ENCODE results near the gene RYR1. TPM values are rescaled to one million over a fixed set of nuclear protein-coding genes. Genes with fewer than 3 reads are reported as not detected.

Gene RYR1
- total RNA-seq, 1 donor from 2014 or later: 0.32 TPM

DNA sequence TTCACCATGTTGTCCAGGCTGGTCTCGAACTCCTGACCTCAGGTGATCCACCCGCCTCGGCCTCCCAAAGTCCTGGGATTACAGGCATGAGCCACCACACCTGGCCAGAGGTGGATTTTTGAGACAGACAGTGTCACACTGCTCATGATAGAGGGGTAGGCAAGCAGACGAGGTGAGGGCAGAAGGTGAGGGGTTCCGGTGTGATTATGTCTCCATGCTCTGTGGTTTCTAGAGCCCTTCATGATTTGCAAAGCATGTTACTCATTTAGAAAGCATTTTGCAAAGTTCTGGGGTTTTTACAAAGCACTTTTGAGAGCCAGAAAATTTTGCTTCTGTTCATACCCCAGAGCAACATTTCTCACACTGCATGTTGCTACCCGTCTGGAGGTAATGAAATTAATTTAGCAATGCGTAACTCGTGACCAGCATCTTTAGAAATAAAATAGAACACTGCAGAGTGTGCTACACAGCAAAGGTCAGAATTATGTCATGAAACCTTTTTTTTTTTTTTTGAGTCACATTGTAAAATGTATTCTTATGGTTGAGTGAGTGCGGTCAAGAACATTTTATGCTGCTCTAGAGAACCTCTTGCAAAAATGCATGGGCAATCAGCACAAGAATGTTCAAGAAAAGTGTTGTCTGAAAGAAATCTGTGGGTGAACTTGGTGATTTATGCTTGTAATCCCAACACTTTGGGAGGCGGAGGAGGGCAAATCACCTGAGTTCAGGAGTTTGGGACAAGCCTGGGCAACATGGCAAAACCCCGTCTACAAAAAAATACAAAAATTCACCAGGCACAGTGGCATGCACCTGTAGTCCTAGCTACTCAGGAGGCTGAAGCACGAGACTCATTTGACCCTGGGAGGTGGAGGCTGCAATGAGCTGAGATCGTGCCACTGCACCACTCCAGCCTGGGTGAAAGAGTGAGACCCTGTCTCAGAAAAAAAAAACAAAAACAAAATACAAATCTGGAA is 126.2 kb downstream of the RYR1 start:
- Histone ChIP-seq H3K27ac (ENCODE audit: low read depth, low read length) (no peak overlapping the region), H3K9ac (ENCODE audit: low read length) (no peak overlapping the region), H3K4me3 (ENCODE audit: insufficient read depth, low read depth, low read length) (no peak overlapping the region), H3K27me3 (ENCODE audit: insufficient read depth, low read length) (peaks cover 3% of the 10 kb centered on the region), H2AFZ (ENCODE audit: low read depth, low read length) (no peak overlapping the region), H3K9me3 (ENCODE audit: insufficient read depth, low read depth, low read length) (no peaks in the 10 kb centered on the region), H3K4me2 (ENCODE audit: low read length) (no peak overlapping the region), H3K79me2 (ENCODE audit: insufficient read depth, low read length) (no peaks in the 10 kb centered on the region), H3K36me3 (ENCODE audit: insufficient read depth, low read length) (no peaks in the 10 kb centered on the region), H3K4me1 (ENCODE audit: insufficient read depth, low read length) (no peaks in the 10 kb centered on the region), H4K20me1 (ENCODE audit: insufficient read depth, low read length) (no peaks in the 10 kb centered on the region)
- Mint-ChIP-seq H3K9me3 (ENCODE audit: unreplicated experiment) (no peaks in the 10 kb centered on the region), H3K36me3 (ENCODE audit: low read depth, unreplicated experiment) (no peaks in the 10 kb centered on the region), H3K27me3 (ENCODE audit: low read depth, unreplicated experiment) (peaks cover 18% of the 10 kb centered on the region), H3K4me3 (ENCODE audit: unreplicated experiment) (no peak overlapping the region), H3K27ac (ENCODE audit: unreplicated experiment) (peak overlapping the region; percentile 29), H3K4me1 (ENCODE audit: low read depth, unreplicated experiment) (peaks cover 11% of the 10 kb centered on the region)
- DNase-seq (ENCODE audit: low read depth): peak; percentile 22
- no peak for FAIRE-seq
- no peak for TF ChIP-seq CTCF (IDR thresholded peaks at IDR 0.05; ENCODE audit: insufficient read depth, low read depth, low read length)
- no peak for TF ChIP-seq EZH2 (IDR thresholded peaks at IDR 0.05; ENCODE audit: insufficient read depth, low read length)

GRCh38 chr19:38561053-38561606 is 127.6 kb downstream of the RYR1 start:
- peaks cover 19% of the 10 kb centered on the region for H3K27me3 Mint-ChIP-seq (ENCODE audit: low read depth, unreplicated experiment)
- peaks cover 11% of the 10 kb centered on the region for H3K4me1 Mint-ChIP-seq (ENCODE audit: low read depth, unreplicated experiment)
- no peaks in the 10 kb centered on the region for H3K9me3 Mint-ChIP-seq (ENCODE audit: unreplicated experiment)
- Histone ChIP-seq H2AFZ (ENCODE audit: low read depth, low read length) (no peak overlapping the region), H3K27me3 (ENCODE audit: insufficient read depth, low read length) (peaks cover 3% of the 10 kb centered on the region), H3K79me2 (ENCODE audit: insufficient read depth, low read length) (no peaks in the 10 kb centered on the region), H3K9ac (ENCODE audit: low read length) (no peak overlapping the region), H3K27ac (ENCODE audit: low read depth, low read length) (no peak overlapping the region), H3K36me3 (ENCODE audit: insufficient read depth, low read length) (no peaks in the 10 kb centered on the region), H3K4me3 (ENCODE audit: insufficient read depth, low read depth, low read length) (no peak overlapping the region), H3K4me1 (ENCODE audit: insufficient read depth, low read length) (no peaks in the 10 kb centered on the region), H4K20me1 (ENCODE audit: insufficient read depth, low read length) (no peaks in the 10 kb centered on the region), H3K4me2 (ENCODE audit: low read length) (no peak overlapping the region), H3K9me3 (ENCODE audit: insufficient read depth, low read depth, low read length) (no peaks in the 10 kb centered on the region)
- no peak overlapping the region for H3K27ac Mint-ChIP-seq (ENCODE audit: unreplicated experiment)
- FAIRE-seq (no peak), DNase-seq (ENCODE audit: low read depth) (no peak)
- TF ChIP-seq EZH2 (IDR thresholded peaks at IDR 0.05; ENCODE audit: insufficient read depth, low read length) (no peak), CTCF (IDR thresholded peaks at IDR 0.05; ENCODE audit: insufficient read depth, low read depth, low read length) (no peak)
- no peaks in the 10 kb centered on the region for H3K36me3 Mint-ChIP-seq (ENCODE audit: low read depth, unreplicated experiment)
- no peak overlapping the region for H3K4me3 Mint-ChIP-seq (ENCODE audit: unreplicated experiment)

Data from astrocyte (in vitro differentiated cells and primary cell).